Psoas muscle (tissue), 8 donors: ENCODE measurements around the gene KRTAP10-9. TPM values are rescaled to one million over a fixed set of nuclear protein-coding genes. Genes with fewer than 3 reads are reported as not detected.

Experiments
- ATAC-seq, 4 donors: fragments of 200-7000 bp; cut with Tn5 transposase; one replicate each; pipeline ENCODE4 v1.9.1; 2020; ENCODE audit warnings: moderate library complexity in 3 of 4, mild to moderate bottlenecking in 2 of 4
- DNase-seq, 2 donors: peaks; one replicate each; pipeline ENCODE4 v3.0.0-alpha.2; 2020
- H3K27ac ChIP-seq: fragments of 200-600 bp; one replicate; pipeline ENCODE4 v1.8.0; 2022
- H3K27me3 ChIP-seq, 3 donors: fragments of 200-600 bp in 1 of 3; one replicate each; pipeline versions ENCODE4 v1.6.1 to v1.8.0; 2013 to 2022; ENCODE audit warnings: low read length in 2 of 3, mild to moderate bottlenecking in 2 of 3, moderate library complexity in 1 of 3; ENCODE audit not compliant: insufficient read depth in 3 of 3
- H3K36me3 ChIP-seq, 2 donors: fragments of 200-600 bp in 1 of 2; one replicate each; pipeline versions ENCODE4 v1.6.1 to v1.8.0; 2013 to 2022; ENCODE audit warnings: low read depth in 1 of 2, mild to moderate bottlenecking in 1 of 2, moderate library complexity in 1 of 2; ENCODE audit not compliant: insufficient read depth in 1 of 2
- H3K4me1 ChIP-seq: fragments of 200-600 bp; one replicate; pipeline ENCODE4 v1.8.0; 2022
- H3K4me3 ChIP-seq: fragments of 200-600 bp; one replicate; pipeline ENCODE4 v1.8.0; 2022; ENCODE audit warnings: mild to moderate bottlenecking
- H3K9me3 ChIP-seq: fragments of 200-600 bp; one replicate; pipeline ENCODE4 v1.8.0; 2022
- WGBS, 3 donors: extraction: QIAGEN DNeasy Blood & Tissue Kit; methylation state at CpG; one replicate each; pipeline versions ENCODE4 v1.1.6 to v1.1.7; 2013; 5-methylcytosine and 5-hydroxymethylcytosine counted together
- intact Hi-C, 2 donors: fragments of 100-400 bp; cut with DNase I; formaldehyde crosslinking; loops; one replicate each; pipeline versions ENCODE4 v1.11.0 to v1.14.2; 2022
- polyA plus RNA-seq, 3 donors: library from polyadenylated mRNA; stranded (reverse); fragments of 200-250 nt; gene quantifications; one replicate each; pipeline ENCODE4 v1.2.3, GENCODE V29; 2013
- total RNA-seq, 4 donors: library from RNA; stranded (reverse); fragmentation: NEBNext Ultra II Directional in 2 of 4; extraction: Animal tissue kit (Norgen Biotek cat#: 25700) in 2 of 4; gene quantifications; one replicate each; pipeline versions ENCODE4 v1.2.1 to v1.2.4, GENCODE V29; 2021 to 2023
- TF ChIP-seq, protein P1 (sequence below): fragments of 200-600 bp; IDR thresholded peaks from one replicate; pipeline ENCODE4 v1.8.0; 2022; ENCODE audit warnings: antibody characterized with exemption
- donor health status: healthy with polysubstance abuse.
- donor health status: DM: no; HTN: no; CAD: no; lungs with moderate emphysema.
- donor health status: Bipolar disorder and iron deficiency.
- donor health status: healthy.
- donor health status: DM: yes; HTN: yes; CAD: no.
- donor health status: DM: no; HTN: no; CAD: no.
- donor health status: DM: no; HTN: no; CAD: no.
- donor health status: DM: yes; HTN: yes; CAD: no.

KRTAP10-9 gene
- total and polyA plus RNA-seq, 7 donors: not detected

DNA sequence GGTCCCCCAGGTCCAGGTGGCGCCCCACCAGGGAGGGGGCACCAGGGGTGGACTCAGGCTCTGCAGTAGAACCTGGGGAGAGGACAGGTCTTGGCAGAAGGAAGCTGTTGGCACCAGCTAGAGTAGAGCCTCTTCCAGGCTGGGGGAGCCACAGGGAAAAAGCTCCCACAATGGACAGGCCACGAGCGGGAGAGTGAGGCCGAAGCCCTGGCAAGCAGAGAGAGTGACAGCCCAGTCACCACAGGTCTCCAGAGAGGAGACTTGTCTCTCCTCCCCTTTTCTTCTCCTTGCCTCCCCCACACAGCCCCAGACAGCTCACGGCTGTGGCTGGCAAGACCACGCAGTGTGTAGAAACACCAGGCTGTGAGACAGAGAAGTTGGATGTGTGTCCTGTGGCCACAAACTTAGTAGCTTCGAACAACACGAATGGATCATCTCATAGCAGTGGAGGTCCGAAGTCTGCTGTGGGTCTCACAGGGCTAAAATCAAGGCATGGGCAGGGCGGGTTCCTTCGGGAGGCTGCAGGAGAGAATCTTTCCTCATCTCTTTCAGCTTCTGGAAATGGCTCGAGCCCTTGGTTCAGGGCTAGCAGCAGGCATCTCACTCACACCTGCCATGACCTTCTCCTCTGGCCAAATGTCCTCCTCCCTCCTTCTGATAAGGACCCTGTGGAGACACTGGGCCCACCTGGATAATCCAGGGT is 24.2 kb downstream of the KRTAP10-9 start:
- DNase-seq (no peak), ATAC-seq (no peak)
- 82 to 93% (median 89%) methylated on average over 12 of the region's 12 CpGs for WGBS, 3 donors
- TF ChIP-seq, protein P1, sequence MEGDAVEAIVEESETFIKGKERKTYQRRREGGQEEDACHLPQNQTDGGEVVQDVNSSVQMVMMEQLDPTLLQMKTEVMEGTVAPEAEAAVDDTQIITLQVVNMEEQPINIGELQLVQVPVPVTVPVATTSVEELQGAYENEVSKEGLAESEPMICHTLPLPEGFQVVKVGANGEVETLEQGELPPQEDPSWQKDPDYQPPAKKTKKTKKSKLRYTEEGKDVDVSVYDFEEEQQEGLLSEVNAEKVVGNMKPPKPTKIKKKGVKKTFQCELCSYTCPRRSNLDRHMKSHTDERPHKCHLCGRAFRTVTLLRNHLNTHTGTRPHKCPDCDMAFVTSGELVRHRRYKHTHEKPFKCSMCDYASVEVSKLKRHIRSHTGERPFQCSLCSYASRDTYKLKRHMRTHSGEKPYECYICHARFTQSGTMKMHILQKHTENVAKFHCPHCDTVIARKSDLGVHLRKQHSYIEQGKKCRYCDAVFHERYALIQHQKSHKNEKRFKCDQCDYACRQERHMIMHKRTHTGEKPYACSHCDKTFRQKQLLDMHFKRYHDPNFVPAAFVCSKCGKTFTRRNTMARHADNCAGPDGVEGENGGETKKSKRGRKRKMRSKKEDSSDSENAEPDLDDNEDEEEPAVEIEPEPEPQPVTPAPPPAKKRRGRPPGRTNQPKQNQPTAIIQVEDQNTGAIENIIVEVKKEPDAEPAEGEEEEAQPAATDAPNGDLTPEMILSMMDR: no peak
- intact Hi-C loops: no loop called here
- Histone ChIP-seq H3K27ac (no peak overlapping the region), H3K36me3 (no peaks in the 10 kb centered on the region), H3K4me1 (no peaks in the 10 kb centered on the region), H3K27me3 (peaks cover 0 to 36% (median 6%) of the 10 kb centered on the region in 3 donors), H3K4me3 (no peak overlapping the region), H3K9me3 (no peaks in the 10 kb centered on the region)

DNA sequence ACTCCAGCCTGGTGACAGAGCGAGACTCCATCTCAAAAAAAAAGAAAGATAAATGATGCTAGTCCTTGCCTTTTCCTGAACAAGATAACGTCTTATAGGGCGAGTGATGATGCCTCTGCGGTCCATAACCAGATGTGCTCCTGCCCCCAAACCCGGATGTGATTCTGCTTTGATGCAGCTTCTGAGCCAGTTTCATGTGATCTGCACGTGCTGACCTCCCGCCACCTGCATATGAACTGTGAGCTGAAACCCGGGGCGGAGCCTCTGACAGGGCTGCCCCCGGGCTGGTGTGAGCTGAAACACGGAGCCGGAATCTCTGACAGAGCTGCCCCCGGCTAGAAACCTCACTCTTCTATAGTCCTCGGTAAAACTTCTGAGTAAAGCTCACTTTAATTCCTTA is 26.2 kb downstream of the KRTAP10-9 start:
- intact Hi-C loops: no loop called here
- WGBS, 3 donors: 47 to 55% (median 55%) methylated on average over 14 of the region's 14 CpGs
- Histone ChIP-seq H3K27me3 (peaks cover 0 to 39% (median 4%) of the 10 kb centered on the region in 3 donors), H3K36me3 (no peaks in the 10 kb centered on the region), H3K4me1 (no peaks in the 10 kb centered on the region), H3K4me3 (no peak overlapping the region), H3K27ac (no peak overlapping the region), H3K9me3 (no peaks in the 10 kb centered on the region)
- ATAC-seq (no peak), DNase-seq (no peak)
- TF ChIP-seq, protein P1: no peak

DNA sequence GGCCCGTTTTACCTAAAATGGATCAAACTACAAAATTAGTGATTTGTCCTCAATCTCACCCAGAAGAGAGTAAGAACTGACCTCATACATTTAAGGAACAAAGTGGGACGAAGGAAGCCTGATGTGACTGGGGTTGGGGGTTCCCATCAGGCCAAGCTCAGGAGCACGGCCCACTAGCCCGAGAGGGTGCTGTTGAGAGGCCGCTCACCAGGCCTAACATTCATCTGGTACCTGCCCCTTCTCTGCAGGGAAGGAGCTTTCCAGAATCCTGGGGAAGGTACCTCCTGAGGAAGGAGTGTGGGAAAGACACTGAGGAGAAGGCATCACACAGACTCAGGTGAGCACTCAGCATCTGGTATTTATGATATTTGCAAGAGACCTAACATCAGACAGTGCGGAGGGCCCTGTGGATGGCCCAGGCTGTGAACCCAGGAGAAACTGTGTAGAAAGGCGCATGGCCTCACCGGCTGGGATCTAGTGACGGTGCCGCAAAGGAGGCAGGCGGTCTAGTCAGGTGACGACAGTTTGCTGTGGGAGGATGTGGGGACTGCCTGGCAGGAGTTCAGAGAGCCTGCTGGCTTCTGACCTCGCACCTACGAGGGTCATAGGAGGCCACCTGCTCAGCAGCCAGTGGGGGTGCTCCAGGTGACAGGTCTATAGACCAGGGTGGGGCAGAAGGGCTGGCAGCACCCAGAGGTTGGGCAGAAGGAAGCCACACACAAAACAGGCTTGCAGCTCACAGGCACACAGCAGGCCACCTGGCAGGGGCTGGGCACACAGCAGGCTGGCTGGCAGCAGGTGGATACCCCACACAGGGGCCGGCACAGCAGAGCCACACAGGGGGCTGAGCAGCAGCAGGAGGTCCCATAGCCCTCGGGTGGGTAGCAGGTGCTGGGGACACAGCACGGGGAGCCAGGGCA is 27.0 kb downstream of the KRTAP10-9 start:
- no peak overlapping the region for H3K4me3 ChIP-seq
- H3K27ac ChIP-seq: no peak overlapping the region
- 65 to 74% (median 70%) methylated on average over 17 of the region's 17 CpGs for WGBS, 3 donors
- TF ChIP-seq, protein P1: no peak
- H3K36me3 ChIP-seq: no peaks in the 10 kb centered on the region
- H3K4me1 ChIP-seq: no peaks in the 10 kb centered on the region
- no peaks in the 10 kb centered on the region for H3K9me3 ChIP-seq
- H3K27me3 ChIP-seq: peaks cover 0 to 42% (median 3%) of the 10 kb centered on the region in 3 donors
- DNase-seq (no peak), ATAC-seq (no peak)
- intact Hi-C loops: no loop called here

DNA sequence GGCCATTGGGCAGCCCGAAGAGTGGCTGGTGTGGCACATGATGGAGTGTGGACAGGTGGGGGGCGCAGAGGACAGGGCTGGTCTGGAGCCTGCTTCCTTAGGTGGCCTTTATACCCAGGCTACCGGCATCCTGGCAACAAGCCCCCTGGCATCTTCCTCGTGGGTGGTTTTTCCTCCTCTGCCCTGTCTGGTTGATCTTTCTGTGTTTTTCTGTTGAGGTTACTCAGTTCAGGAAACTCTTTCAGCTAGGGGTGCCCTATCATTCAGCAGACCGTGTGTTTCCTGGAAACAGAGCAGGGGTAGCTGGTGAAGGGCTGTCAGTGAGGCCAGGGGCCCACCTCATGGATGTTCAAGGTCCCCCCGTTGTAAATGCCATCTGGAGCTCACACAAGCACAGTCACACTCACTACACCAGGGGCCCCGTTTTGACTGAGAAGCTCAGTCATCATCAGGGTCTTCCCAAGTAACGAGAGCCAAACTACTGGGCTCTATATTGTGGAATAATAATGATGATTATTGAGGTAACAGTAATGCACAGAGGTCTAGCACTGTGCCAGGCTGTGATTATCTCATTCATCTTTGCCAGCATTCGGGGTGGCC is 27.8 kb downstream of the KRTAP10-9 start, which contains the start of gene KRTAP12-4:
KRTAP12-4 (minus strand) TSS at position 84 of the 600 bp plus-strand sequence; CDS start at position 39, 45 bp downstream.
- intact Hi-C loops: no loop called here
- no peak for DNase-seq
- no peak for ATAC-seq
- Histone ChIP-seq H3K27me3 (peaks cover 0 to 46% (median 2%) of the 10 kb centered on the region in 3 donors), H3K9me3 (no peaks in the 10 kb centered on the region), H3K27ac (no peak within 1 kb of the TSS), H3K36me3 (no peaks in the 10 kb centered on the region), H3K4me1 (no peaks in the 10 kb centered on the region), H3K4me3 (no peak within 1 kb of the TSS)
- TF ChIP-seq, protein P1: no peak
- WGBS, 3 donors: 55 to 63% (median 55%) methylated on average over 9 of the region's 9 CpGs
